ENCODE results near the gene MLXIP.
A peak's percentile ranks its signal among the peaks of the same experiment; 100 is the strongest.

Gene MLXIP

DNA sequence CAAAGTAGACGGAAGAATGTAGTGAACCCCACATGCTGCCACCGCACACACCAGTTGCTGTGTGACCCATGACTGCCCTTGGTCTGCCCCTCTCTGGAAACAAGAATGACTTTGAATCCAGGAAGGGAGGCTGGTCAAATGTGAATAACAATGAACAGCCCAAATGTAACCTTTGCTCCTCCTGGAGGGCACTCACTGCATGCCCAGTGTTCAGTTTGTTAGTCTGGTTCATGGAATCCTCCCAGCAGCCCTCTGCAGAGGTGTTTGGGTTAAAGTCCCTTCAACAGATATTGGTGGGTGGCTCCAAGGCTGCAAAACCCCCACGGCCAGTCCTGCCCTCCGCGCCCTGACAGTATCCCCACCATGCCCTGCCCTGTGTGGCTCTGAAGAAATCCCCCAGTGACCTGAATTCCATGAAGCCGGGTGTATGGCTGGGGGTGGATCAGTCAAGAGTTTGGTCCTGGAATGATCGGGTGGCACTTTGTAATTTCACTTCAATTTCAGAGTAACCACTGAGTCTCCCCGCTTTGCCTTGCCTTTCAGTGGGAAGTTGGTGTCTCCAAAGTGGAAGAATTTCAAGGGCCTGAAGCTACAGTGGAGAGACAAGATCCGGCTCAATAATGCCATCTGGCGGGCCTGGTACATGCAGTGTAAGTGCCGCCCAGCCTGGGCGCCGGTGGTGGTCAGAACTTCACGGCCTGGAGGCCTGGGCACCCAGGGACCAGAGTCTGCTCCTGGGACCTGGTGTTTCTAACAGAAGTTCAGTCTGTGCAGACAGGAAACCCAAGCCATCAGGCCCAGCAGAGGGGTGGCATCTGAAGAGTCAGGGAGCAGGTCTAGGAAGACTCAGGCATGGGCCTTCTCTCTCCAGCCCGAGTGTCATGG lies 48.4 kb downstream of the MLXIP start:
- no peak for DNase-seq

DNA sequence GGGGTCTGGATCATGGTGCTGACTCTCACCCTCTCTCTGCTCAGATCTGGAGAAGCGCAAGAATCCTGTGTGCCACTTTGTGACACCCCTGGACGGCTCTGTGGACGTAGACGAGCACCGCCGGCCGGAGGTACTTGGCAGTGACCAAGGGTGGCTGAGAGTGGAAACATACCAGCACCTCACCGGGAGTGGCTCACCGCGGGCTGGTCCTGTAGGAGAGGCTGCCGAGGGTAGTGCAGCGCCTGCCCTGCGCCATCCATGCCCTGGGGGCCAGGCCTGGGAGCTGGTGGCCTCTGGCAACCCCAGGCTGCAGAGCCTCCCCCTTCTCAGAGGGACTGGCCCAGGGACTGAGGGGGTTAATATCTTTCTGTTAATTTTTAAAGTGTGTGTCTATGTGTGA lies 49.3 kb downstream of the MLXIP start:
- no peak for DNase-seq

DNA sequence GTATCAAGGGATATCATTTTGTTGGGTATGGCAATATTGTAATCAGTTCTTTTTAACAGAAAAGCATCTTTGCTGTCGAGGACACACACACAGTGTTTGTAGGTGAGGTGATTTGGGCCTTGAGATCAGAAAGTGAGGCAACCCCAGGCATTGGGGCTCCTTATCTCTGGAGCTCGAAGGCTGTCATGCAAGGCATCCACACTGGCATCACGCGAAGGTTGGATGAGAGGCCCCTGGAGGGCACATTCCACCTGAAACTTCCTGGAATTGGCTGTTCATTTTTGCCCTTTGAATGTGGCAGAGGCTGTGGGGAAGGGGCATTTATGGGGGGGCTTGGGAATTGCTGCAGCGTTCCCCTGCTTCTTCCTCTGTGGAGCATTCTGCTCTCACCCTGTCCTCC lies 49.9 kb downstream of the MLXIP start:
- DNase-seq = no peak

DNA sequence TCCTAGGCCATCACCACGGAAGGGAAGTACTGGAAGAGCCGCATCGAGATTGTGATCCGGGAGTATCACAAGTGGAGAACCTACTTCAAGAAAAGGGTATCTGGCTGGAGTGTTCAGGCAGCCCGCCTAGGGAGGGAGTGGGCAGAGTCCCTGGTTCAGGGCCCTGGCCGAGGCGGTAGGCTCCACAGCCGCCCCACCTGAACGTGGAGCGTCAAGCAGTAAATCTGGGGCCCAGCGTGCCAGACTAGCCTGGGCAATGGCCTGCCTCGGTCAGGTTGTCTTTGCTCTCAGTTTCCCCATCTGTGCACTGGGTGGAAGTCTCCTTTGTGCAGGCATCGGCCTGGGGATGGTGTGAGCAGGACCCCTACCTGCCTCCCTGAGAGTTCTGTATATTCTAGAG lies 50.6 kb downstream of the MLXIP start:
- no peak for DNase-seq

DNA sequence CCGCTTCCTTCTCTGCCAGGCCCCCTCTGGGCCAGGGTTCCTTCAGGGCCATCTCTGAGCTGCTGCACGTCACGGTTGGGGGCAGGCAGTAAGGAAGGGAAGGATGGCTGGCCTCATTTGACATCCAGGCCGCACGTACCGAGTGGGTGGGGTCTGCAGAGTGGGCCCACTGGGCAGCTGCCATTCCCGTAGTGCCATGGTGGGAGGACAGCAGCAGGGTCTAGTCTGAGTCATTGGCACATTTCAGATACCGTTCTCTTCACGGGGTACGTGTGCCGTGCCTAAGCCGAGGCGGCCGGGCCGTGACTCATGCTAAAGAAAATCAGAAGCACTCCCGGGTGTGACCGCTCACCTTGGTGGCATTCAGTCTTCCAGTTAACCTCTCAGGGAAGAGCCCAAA lies 51.6 kb downstream of the MLXIP start:
- DNase-seq = no peak

DNA sequence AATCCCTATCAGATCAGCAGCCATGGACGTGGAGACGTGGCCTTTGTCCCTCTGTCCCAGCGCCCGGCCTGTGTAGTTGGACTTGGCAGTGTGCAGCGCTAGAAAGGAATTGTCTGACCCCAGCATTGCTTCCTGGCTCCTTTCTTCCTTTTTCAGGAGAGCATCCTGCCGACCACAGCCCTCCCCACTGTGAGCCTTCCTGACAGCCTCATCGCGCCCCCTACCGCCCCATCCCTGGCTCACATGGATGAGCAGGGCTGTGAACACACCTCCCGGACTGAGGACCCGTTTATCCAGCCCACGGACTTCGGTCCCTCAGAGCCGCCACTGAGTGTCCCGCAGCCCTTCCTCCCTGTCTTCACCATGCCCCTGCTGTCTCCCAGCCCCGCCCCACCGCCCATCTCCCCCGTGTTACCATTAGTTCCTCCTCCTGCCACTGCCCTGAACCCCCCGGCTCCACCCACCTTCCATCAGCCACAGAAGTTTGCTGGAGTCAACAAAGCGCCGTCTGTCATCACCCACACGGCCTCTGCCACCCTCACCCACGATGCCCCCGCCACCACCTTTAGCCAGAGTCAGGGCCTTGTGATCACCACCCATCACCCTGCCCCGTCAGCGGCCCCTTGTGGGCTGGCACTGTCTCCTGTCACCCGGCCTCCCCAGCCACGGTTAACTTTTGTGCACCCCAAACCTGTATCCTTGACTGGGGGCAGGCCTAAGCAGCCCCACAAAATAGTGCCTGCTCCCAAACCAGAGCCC lies 54.8 kb downstream of the MLXIP start:
- no peak for DNase-seq

DNA sequence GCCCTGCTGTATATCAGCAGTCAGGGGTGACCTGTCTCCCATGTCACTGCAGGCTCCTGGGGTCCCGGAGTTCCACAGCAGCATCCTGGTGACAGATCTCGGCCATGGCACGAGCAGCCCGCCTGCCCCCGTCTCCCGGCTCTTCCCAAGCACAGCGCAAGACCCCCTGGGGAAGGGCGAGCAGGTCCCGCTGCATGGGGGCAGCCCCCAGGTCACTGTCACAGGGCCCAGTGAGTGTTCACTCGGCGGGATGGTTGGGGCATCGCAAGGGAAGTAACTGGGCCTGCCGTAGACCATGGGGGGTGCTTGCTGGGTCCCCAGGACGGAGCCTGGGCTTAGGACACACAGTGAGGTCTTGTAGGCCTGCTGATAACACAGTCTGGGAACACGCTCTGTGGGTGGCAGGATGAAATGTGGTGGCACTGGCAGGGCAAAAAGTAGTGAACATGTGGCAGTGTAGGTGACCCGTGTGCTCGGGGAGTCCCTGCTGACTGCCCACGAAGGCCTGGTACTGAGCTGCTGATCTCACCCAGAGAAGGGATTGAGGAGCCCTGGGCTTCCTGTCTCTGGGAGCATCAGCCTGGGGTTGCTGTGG lies 57.0 kb downstream of the MLXIP start:
- no peak for DNase-seq

DNA sequence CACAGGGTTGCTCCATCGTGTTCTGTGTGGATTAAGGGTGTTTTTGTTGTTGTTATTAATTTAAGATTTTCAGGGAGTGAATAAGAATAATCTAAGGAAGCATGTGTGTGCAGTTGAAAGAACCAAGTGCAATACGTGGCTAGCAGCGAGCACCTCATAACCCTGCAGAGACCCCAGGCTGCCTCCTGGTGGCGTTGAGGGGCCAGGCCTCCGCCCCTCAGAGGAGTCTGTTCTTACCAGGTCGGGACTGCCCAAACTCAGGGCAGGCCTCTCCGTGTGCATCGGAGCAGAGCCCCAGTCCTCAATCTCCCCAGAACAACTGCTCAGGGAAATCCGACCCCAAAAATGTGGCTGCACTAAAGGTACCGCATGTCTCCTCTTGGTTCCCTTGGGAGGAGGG lies 58.7 kb downstream of the MLXIP start:
- DNase-seq = no peak

DNA sequence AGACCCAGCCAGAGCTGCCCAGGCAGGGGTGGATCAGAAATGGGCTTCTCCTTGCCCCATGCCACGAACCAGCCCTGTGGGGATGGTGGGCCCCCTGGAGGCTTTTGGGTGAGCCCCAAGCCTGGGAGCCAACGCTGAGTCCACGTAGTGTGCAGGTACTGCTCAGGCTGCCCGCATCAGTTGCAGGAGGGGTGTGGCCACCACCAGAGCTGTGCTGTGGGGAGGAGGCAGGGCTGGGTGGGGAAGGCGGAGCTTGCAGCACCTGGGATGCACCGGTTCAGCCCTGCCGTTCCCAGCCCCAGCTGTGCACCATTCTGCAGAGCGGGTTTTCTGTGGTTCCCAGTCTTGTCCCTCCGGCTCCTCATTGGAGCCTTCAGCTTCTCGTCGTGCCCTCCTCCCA lies 59.1 kb downstream of the MLXIP start:
- DNase-seq = peak in 1 of 2 donors; percentile 14

DNA sequence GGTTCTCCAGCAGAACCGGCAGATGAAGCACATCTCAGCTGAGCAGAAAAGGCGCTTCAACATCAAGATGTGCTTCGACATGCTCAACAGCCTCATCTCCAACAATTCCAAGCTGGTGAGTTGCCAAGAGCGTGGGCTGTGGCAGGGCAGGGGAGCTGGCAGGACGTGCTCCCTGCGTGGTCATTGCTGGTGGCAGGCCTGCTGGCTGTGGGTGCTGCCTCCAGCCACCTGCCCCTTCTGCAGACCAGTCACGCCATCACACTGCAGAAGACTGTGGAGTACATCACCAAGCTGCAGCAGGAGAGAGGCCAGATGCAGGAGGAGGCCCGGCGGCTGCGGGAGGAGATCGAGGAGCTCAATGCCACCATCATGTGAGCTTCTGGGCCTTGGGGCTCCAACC lies 59.6 kb downstream of the MLXIP start:
- DNase-seq = no peak

DNA sequence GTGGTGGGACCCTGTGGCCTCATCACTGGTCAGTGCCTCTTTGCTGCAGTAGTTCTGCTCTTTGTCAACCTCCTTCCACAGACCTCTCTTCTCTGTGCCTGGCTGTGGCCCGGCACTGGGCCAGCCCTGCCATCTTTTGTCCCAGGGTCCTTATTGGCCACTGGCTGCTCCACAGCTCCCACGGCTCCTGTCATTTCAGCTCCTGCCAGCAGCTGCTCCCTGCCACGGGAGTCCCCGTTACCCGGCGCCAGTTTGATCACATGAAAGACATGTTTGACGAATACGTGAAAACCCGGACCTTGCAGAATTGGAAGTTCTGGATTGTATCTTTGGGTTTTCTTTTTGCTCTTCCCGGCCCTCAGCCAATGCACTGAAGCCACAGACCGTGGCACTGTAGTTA lies 60.1 kb downstream of the MLXIP start:
- DNase-seq = no peak

DNA sequence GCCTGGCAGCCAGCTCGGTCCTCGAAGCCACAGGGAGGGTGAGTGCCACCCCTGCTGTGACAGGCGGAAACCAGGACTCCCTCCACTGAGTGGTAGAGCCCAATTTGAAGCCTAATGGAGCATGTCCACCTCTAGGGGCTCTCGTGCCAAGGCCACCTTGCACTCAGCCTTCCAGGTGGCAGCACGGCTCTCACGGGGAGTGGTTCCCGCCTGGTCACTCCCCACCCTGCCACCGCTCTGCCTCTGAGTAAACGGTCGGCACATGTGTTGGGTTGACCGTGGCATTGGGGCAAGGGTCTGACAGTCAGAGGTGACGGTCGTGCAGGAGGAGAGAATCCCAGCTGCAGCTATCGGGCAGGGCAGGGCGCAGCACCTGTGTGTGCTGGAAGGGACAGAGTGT lies 60.7 kb downstream of the MLXIP start:
- DNase-seq = no peak

DNA sequence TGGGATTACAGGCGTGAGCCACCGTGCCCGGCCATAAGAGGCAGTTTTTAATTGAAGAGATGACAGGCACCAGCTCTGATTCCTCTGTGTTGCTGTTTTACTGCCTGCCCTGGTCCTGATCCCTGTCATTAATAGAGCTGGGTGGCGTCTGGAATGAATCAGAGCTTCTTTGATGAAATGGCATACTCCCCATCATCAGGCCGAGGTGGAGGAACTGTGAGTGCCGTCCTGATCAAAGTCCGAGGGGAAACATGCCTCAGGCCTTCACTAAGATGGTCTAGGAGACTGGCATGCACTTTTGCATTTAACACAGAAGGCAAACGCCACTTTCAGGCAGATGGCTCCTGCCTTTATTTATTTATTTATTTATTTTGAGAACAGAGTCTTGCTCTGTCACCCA lies 61.4 kb downstream of the MLXIP start:
- no peak for DNase-seq

DNA sequence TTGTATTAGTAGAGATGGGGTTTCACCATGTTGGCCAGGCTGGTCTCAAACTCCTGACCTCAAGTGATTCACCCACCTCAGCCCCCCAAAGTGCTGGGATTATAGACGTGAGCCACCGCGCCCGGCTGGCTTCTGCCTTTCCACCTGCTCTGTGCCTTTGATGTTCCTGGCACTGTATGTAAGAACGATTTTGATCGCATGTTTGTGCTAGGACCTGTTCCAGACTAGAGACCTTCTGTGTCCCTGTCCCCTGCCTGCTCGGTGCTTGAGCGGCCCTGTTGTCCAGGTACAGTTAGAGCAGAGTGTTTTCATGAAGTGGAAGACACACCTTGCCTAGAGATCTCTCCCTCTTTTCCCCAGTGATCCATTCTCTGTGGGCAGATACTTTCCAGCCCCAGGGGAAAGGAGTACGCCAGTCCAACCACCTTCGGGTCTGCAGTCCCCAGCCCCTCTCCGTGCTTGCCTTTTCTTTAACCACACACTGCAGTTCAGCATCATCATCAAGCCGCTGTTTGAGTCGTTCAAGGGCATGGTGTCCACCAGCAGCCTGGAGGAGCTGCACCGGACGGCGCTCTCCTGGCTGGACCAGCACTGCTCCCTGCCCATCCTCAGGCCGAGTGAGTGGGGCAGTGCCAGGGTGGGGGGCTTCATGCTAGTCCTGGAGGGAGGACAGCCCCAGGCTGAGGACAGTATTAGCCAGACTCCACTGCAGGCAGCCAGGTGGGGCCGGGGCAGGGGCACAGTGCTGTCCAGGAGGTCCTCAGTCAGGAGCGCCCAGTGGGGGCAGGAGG lies 62.1 kb downstream of the MLXIP start:
- DNase-seq = no peak

DNA sequence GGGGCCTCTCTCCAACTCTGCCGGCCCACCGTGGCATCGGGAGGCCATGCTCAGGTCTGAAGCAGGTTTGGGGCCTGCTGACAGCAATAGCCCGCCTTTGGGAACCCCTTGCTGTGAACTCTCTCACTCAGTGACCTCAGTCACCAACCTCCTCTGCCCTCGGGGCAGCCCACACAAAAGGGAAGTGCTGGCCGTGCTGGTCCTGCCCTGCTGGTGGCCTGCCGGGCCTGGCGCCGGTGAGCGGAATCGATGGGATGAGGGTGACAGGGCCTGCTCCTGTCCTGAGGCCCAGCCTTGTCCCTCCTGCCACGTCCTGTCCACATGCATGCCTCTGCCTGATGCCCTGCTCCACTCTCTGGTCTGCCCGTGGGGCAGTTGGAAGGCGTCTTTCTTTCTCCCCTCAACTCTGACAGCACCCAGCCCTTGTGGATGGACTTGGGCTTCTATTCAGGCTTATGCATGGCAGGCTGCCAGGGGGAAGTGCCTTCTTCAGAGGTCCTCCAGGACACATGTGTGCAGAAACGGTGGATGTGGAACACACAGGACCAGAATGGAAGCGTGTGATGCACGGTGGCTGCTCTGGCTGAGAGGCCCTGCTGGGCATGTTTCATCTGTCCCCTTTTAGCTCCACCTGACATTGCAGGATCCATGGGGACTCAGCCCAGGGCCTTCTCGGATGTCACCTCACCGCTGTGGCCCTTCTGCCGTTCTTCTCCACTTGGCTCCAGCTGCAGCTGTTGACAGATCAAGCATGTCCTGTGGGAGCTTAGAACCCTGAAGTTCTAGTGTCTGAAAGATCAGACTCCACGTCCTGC lies 63.6 kb downstream of the MLXIP start:
- no peak for DNase-seq

DNA sequence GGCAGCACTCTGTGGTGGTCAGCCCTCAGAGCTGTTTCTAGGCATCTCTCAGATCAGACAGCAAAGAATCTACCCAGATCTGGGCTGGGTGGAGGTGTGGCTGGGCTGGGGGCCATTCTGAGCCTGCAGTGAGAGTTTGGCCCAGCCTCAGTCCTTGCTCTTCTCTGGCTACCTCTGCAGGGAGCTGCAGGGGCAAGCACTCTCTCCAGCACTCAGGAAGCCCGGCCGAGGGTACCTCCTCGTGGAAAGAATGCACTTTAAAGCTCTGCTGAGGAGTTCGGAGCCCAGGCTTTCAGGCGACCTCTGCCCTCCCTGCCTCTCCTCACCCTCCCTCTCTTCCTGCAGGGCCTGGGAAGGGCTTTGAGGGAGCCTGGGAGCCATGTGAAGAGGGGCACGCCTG lies 64.3 kb downstream of the MLXIP start:
- DNase-seq = no peak

DNA sequence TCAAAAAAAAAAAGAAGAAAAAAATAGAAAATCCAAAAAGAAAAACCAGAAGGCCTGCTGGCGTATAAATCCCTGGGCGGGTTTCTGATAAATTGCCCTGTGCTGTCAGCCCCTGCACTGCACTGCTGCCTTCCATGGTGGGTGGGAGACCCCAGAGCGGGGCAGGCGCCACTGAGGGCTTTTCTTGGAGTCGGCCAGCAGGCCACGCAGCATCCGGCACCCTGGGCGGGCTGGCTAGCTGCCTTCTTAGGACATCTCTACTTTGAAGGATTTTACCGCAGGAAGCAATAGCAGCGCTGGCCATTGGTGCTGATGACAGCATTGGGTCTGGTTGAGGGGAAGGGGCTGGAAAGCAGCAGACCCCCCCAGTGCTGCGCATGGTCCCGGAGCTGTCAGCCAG lies 66.3 kb downstream of the MLXIP start:
- no peak for DNase-seq

DNA sequence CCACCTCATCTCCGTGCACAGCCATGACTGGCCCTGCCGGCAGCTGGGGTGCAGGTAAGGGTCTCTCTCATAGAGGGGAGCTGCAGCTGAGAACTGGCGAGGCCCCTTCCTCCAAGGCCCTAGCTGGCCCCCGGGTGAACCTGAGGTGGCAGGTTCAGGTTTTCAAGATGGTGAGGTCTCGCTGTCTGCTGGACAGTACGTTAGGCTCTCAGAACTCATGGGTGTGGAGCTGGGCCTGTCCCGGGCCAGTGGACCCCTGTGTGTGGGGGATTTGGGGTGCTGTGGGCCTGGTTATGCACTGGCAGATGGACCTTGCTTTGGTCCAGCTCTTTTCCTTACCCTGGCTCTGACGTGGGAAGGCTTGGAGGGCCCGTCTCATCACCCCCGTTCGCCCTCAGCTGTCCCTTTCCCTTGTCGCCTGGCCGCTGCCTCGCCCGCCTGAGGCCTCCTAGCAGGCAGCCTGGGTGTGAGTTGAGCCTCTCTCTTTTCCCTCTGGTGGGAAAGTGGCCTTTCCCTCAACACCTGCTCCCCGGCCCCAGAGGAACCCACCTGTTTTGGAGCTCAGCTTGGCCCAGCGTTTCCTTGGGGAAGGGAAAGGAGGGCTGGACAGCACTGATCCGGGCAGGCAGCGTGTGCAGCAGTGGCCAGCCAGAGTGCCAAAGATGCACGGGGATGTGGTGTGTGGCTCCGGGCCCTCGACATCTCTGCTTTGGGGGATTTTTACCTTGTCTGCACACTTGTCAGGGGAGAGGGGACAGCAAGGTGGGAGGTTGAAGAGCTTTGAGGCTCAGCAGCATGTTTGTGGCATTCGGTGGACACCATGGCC lies 67.2 kb downstream of the MLXIP start:
- DNase-seq = no peak

DNA sequence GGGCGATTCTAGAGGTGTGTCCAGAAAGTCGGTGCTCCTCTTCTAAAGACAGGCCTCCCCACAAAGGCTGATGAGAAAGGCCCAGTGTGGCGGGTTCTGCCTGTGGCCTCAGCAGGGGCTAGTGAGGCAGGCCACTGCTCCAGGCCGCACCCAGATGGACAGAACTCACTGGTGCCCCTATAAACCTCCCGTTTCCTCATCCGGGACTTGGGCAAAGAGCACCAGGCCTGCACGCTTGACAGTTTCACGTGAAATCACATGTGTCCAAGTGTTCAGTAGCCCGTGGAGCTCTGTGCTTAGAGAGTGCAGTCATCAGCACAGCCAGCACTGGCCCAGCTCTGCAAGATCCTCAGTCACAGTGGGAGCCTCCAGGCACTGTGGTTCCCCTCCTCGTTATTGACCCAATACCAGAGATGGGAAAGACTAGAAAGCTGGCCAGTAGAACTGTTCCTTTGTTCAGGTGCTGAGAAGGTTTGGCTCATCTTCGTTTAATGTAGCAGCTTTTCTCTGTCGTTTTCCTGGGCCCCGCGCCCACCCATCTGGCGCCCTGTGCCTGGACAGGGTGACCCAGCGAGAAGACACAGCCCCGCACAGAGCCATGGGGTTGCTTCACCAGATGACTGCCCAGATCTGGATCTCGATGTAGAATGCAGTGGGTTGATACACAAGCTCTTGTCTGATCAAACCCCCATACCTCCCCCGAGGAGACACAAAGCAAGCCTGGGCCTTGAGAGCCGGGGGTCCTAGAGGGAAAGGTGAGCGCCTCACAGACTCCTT lies 69.1 kb downstream of the MLXIP start:
- no peak for DNase-seq

DNA sequence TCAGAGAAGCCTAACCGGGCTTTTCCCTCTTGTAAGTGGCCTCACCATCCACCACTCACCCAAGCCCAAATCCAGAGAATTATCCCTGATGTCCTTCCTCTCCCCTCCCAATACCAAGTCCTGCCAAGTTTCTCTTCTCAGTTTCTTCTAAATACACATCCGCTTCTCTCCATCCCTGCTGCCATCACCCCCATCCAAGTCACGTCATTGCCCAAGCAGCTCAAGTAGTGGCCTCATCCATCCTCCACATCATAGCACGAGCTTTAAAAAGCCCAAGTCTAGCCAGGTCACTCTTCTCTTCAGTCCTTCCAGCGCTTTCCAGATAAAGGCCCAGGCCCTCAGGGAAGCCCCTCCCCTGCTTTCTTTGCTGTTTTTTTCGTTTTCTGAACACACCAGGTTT lies 70.1 kb downstream of the MLXIP start:
- no peak for DNase-seq

Data from stimulated activated CD4-positive, alpha-beta T cell treated with anti-CD3 and anti-CD28 coated beads, Interleukin-2, amount 100 ng/mL, for 24 hours (primary cell).